ENCODE measurements around the gene ZNF142. TPM values are rescaled to one million over a fixed set of nuclear protein-coding genes. Genes with fewer than 3 reads are reported as not detected.

The ZNF142 gene
- total RNA-seq, 4 donors from 2014 or later, result 27.4 to 38.7 (median 30.7) TPM

DNA sequence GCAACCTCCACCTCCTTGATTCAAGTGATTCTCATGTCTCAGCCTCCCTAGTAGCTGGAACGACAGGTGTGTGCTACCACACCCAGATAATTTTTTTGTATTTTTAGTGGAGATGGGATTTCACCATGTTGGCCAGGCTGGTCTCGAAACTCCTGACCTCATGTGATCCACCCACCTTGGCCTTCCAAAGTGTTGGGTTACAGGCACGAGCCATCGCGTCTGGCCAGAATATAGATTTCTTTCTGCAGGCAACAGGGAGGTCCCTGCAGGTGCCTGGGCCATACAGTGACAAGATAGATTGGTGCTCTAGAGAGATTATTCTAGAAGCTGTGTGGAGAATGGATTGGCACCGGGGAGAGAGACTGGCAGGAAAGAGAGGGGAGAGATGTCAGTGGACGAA lies 38.4 kb downstream of the ZNF142 start:
- no peak for DNase-seq (ENCODE audit: low spot score in 2 of 2)
- Histone ChIP-seq H3K4me1 (no peaks in the 10 kb centered on the region), H3K36me3 (no peaks in the 10 kb centered on the region), H3K27ac (no peak overlapping the region), H3K27me3 (no peaks in the 10 kb centered on the region), H3K9me3 (no peaks in the 10 kb centered on the region), H3K4me3 (no peak overlapping the region)
- TF ChIP-seq, protein P1, sequence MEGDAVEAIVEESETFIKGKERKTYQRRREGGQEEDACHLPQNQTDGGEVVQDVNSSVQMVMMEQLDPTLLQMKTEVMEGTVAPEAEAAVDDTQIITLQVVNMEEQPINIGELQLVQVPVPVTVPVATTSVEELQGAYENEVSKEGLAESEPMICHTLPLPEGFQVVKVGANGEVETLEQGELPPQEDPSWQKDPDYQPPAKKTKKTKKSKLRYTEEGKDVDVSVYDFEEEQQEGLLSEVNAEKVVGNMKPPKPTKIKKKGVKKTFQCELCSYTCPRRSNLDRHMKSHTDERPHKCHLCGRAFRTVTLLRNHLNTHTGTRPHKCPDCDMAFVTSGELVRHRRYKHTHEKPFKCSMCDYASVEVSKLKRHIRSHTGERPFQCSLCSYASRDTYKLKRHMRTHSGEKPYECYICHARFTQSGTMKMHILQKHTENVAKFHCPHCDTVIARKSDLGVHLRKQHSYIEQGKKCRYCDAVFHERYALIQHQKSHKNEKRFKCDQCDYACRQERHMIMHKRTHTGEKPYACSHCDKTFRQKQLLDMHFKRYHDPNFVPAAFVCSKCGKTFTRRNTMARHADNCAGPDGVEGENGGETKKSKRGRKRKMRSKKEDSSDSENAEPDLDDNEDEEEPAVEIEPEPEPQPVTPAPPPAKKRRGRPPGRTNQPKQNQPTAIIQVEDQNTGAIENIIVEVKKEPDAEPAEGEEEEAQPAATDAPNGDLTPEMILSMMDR (IDR thresholded peaks at IDR 0.05), result no peak
- TF ChIP-seq POLR2AphosphoS5 (IDR thresholded peaks at IDR 0.05), result no peak
- no peak for TF ChIP-seq EP300 (IDR thresholded peaks at IDR 0.05)
- no peak for TF ChIP-seq POLR2A (IDR thresholded peaks at IDR 0.05)
- 80% methylated on average over 7 of the region's 7 CpGs for WGBS

DNA sequence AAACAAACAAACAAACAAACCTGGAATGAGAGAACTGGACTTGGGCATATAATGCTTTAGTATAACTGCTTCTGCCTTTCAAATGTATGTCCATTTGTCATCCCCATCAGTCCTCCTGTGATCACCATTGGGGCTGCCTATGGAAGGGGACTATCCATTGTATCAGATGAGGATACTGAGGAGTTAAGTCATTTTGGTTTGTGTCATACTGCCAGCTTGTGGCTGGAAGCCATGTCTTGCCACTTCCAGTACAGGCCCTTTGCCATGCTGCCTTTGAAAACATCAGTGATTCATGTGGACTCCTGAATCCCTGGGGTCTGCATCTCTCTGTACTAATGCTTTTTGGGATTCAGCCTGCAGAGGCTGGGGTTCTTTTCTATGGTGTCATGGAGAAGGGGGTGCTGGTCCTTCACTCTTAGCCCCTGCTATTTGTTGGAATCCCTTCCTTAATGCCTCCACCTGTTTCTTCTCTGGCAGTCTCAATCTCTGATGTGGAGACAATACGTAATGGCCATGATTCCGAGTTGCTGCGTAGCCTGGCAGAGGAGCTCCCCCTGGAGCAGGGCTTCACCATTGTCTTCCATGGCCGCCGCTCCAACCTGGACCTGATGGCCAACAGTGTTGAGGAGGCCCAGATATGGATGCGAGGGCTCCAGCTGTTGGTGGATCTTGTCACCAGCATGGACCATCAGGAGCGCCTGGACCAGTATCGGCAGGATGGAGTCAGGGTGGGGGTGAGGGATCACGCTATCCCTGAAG lies 41.1 kb downstream of the ZNF142 start:
- 92% methylated on average over 9 of the region's 9 CpGs for WGBS
- TF ChIP-seq, protein P1 (IDR thresholded peaks at IDR 0.05), result no peak
- Histone ChIP-seq H3K9me3 (no peaks in the 10 kb centered on the region), H3K4me1 (no peaks in the 10 kb centered on the region), H3K4me3 (no peak overlapping the region), H3K27me3 (no peaks in the 10 kb centered on the region), H3K36me3 (no peaks in the 10 kb centered on the region), H3K27ac (no peak overlapping the region)
- no peak for DNase-seq (ENCODE audit: low spot score in 2 of 2)

DNA sequence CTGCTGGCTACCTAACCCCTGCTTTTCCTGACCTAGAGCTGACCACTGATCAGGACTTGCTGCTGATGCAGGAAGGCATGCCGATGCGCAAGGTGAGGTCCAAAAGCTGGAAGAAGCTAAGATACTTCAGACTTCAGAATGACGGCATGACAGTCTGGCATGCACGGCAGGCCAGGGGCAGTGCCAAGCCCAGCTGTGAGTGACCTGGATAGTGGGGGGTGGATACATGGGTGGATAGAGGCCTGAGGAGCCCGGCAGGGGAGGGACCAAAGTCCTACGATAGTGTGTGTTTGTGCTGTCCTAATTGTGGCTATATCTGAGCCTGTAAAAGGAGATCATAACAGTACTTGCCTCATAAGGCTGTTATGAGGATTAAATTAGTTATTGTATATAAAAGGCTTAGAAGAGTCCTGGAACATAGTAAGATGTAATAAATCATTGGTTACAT lies 43.5 kb downstream of the ZNF142 start:
- DNase-seq (ENCODE audit: low spot score in 2 of 2), result no peak
- no peaks in the 10 kb centered on the region for H3K9me3 ChIP-seq
- no peak overlapping the region for H3K27ac ChIP-seq
- WGBS, result 76% methylated on average over 6 of the region's 6 CpGs
- TF ChIP-seq POLR2AphosphoS5 (IDR thresholded peaks at IDR 0.05) (no peak), EP300 (IDR thresholded peaks at IDR 0.05) (no peak), POLR2A (IDR thresholded peaks at IDR 0.05) (no peak)
- TF ChIP-seq, protein P1 (IDR thresholded peaks at IDR 0.05), result no peak
- H3K4me3 ChIP-seq, result no peak overlapping the region
- no peaks in the 10 kb centered on the region for H3K4me1 ChIP-seq
- no peaks in the 10 kb centered on the region for H3K27me3 ChIP-seq
- H3K36me3 ChIP-seq, result no peaks in the 10 kb centered on the region

DNA sequence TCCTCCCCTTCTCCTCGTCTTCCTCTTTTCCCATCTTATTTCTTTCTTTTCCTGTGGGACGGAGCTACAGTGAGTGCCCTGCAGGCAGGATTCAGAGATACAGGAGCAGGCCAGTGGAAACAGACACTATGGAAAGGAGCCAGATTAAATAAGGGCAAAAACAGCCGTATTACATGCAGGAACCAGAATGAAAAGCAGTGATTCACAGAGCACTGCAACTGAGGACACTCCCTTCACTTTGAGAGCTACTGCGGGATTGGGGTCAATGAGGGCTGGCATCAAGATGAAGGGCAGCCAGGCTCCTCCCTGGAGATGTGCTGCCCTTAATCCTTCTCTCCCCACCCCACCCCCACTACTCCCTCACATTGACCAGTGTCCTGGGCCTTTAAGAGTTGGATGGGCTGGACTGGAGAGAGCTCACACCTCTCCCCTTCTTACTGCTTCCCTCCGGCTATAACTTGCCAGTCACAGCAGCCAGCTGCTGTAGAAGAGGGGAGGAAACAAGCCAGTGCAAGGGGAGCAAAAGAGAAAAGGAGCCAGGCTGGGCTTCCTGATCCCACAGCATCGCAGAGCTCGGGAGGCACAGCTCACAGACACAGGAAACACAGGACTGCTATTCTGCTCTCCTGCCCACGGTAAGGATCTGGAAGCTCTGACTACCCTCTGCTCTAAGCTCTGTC lies 51.8 kb downstream of the ZNF142 start, which contains the start of gene PLCD4:
Gene PLCD4 (plus strand): TSS at position 464 of the 680 bp plus-strand sequence. CDS start 7,841 bp downstream, outside the sequence.
- Histone ChIP-seq H3K9me3 (no peaks in the 10 kb centered on the region), H3K4me1 (peaks cover 18% of the 10 kb centered on the region), H3K27me3 (no peaks in the 10 kb centered on the region), H3K4me3 (peak within 1 kb of the TSS; percentile 4), H3K36me3 (no peaks in the 10 kb centered on the region), H3K27ac (peak within 1 kb of the TSS; percentile 63)
- whole genome bisulfite sequencing, result 7% methylated on average over 8 of the region's 8 CpGs
- DNase-seq (ENCODE audit: low spot score in 2 of 2), result no peak
- TF ChIP-seq POLR2A (IDR thresholded peaks at IDR 0.05) (no peak), POLR2AphosphoS5 (IDR thresholded peaks at IDR 0.05) (no peak), EP300 (IDR thresholded peaks at IDR 0.05) (no peak)
- TF ChIP-seq, protein P1 (IDR thresholded peaks at IDR 0.05), result no peak

DNA sequence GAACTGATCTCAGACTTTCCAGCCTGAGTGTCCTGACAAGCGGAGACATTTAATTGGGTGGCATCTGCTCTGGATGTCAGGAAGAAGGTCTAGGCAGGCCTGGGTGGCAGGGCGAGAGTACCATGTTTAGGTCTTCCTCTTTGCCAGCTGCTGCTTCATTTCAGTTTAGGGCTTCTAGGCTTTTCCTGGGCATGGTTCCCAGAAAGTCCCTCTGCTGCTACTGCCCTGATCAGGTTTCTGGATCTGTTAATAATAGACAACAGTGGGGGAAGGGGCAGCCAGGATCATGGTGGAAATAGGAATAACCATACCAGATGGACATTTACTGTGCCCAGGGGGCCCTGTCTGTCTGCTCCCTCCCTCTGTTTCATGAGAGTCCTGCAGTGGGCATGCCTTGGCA lies 54.0 kb downstream of the ZNF142 start:
- Histone ChIP-seq H3K4me1 (peaks cover 18% of the 10 kb centered on the region), H3K9me3 (no peaks in the 10 kb centered on the region), H3K27me3 (no peaks in the 10 kb centered on the region), H3K36me3 (no peaks in the 10 kb centered on the region), H3K4me3 (no peak overlapping the region), H3K27ac (no peak overlapping the region)
- 78% methylated on average over 2 of the region's 2 CpGs for WGBS
- no peak for DNase-seq (ENCODE audit: low spot score in 2 of 2)
- TF ChIP-seq POLR2AphosphoS5 (IDR thresholded peaks at IDR 0.05) (no peak), POLR2A (IDR thresholded peaks at IDR 0.05) (no peak), EP300 (IDR thresholded peaks at IDR 0.05) (no peak)
- TF ChIP-seq, protein P1 (IDR thresholded peaks at IDR 0.05), result no peak

Measured in suprapubic skin (tissue), 4 donors.